ENCODE measurements around the gene DIPK1A.

The DIPK1A gene

GRCh38 chr1:92952714-92953113, 8.5 kb downstream of the DIPK1A start:
- no peak for DNase-seq (ENCODE audit: insufficient read length, low spot score)
- no peak for TF ChIP-seq POLR2A (IDR thresholded peaks at IDR 0.05; ENCODE audit: low read depth, low read length)
- no peak for FAIRE-seq

GRCh38 chr1:92951141-92951582, 10.1 kb downstream of the DIPK1A start:
- peak; percentile 7 for DNase-seq (ENCODE audit: insufficient read length, low spot score)
- TF ChIP-seq POLR2A (IDR thresholded peaks at IDR 0.05; ENCODE audit: low read depth, low read length): no peak
- FAIRE-seq: peak; percentile 86

- peak; percentile 14 for DNase-seq (ENCODE audit: insufficient read length, low spot score)
- no peak for TF ChIP-seq POLR2A (IDR thresholded peaks at IDR 0.05; ENCODE audit: low read depth, low read length)
- peak; percentile 88 for FAIRE-seq
These were observed 11.1 kb downstream of the DIPK1A start for GRCh38 chr1:92949937-92950817.

- DNase-seq (ENCODE audit: insufficient read length, low spot score): no peak
- no peak for FAIRE-seq
- TF ChIP-seq POLR2A (IDR thresholded peaks at IDR 0.05; ENCODE audit: low read depth, low read length): no peak
These were observed 13.2 kb downstream of the DIPK1A start for GRCh38 chr1:92948071-92948470.

GRCh38 chr1:92945748-92946270, 15.5 kb downstream of the DIPK1A start:
- DNase-seq (ENCODE audit: insufficient read length, low spot score): no peak
- no peak for FAIRE-seq

GRCh38 chr1:92944901-92945747, 16.1 kb downstream of the DIPK1A start:
- no peak for DNase-seq (ENCODE audit: insufficient read length, low spot score)
- FAIRE-seq: no peak
- no peak for TF ChIP-seq POLR2A (IDR thresholded peaks at IDR 0.05; ENCODE audit: low read depth, low read length)

More at GRCh38 chr1:92945748-92946270, 15.5 kb downstream of the DIPK1A start:
- TF ChIP-seq POLR2A (IDR thresholded peaks at IDR 0.05; ENCODE audit: low read depth, low read length): no peak

- TF ChIP-seq POLR2A (IDR thresholded peaks at IDR 0.05; ENCODE audit: low read depth, low read length): no peak
- FAIRE-seq (no peak), DNase-seq (ENCODE audit: insufficient read length, low spot score) (no peak)
These were observed 17.8 kb downstream of the DIPK1A start for GRCh38 chr1:92943502-92943847.

GRCh38 chr1:92940541-92940940, 20.7 kb downstream of the DIPK1A start:
- FAIRE-seq (peak; percentile 65), DNase-seq (ENCODE audit: insufficient read length, low spot score) (no peak)
- TF ChIP-seq POLR2A (IDR thresholded peaks at IDR 0.05; ENCODE audit: low read depth, low read length): no peak

- FAIRE-seq: no peak
- no peak for TF ChIP-seq POLR2A (IDR thresholded peaks at IDR 0.05; ENCODE audit: low read depth, low read length)
- DNase-seq (ENCODE audit: insufficient read length, low spot score): no peak
These were observed 23.5 kb downstream of the DIPK1A start for GRCh38 chr1:92937731-92938130.

GRCh38 chr1:92936865-92937264, 24.4 kb downstream of the DIPK1A start:
- FAIRE-seq: no peak
- DNase-seq (ENCODE audit: insufficient read length, low spot score): no peak
- no peak for TF ChIP-seq POLR2A (IDR thresholded peaks at IDR 0.05; ENCODE audit: low read depth, low read length)

- DNase-seq (ENCODE audit: insufficient read length, low spot score) (no peak), FAIRE-seq (peak; percentile 15)
- TF ChIP-seq POLR2A (IDR thresholded peaks at IDR 0.05; ENCODE audit: low read depth, low read length): no peak
These were observed 26.6 kb downstream of the DIPK1A start for GRCh38 chr1:92934395-92935378.

GRCh38 chr1:92933459-92933858, 27.8 kb downstream of the DIPK1A start:
- TF ChIP-seq POLR2A (IDR thresholded peaks at IDR 0.05; ENCODE audit: low read depth, low read length): no peak
- FAIRE-seq: no peak

GRCh38 chr1:92931691-92932090, 29.6 kb downstream of the DIPK1A start:
- FAIRE-seq: no peak
- no peak for DNase-seq (ENCODE audit: insufficient read length, low spot score)
- TF ChIP-seq POLR2A (IDR thresholded peaks at IDR 0.05; ENCODE audit: low read depth, low read length): no peak

More at GRCh38 chr1:92933459-92933858, 27.8 kb downstream of the DIPK1A start:
- DNase-seq (ENCODE audit: insufficient read length, low spot score): no peak

All from H54 (cell line).